Stimulated activated CD8-positive, alpha-beta memory T cell treated with anti-CD3 and anti-CD28 coated beads, Interleukin-7, amount 100 ng/mL, for 24 hours (primary cell): ENCODE results near the gene TRPM1.
"Not testable (repeated sequence)": the region's sequence is repeated elsewhere in the genome, so short reads cannot be mapped to it uniquely, and the experiment has no call there.

Source experiments
- DNase-seq: peaks from one replicate; pipeline ENCODE4 v3.0.0-alpha.2; 2020; ENCODE audit warnings: low read depth

Gene TRPM1

GRCh38 chr15:31125061-31125460 lies 23.5 kb upstream of the TRPM1 start:
- DNase-seq = no peak

DNA sequence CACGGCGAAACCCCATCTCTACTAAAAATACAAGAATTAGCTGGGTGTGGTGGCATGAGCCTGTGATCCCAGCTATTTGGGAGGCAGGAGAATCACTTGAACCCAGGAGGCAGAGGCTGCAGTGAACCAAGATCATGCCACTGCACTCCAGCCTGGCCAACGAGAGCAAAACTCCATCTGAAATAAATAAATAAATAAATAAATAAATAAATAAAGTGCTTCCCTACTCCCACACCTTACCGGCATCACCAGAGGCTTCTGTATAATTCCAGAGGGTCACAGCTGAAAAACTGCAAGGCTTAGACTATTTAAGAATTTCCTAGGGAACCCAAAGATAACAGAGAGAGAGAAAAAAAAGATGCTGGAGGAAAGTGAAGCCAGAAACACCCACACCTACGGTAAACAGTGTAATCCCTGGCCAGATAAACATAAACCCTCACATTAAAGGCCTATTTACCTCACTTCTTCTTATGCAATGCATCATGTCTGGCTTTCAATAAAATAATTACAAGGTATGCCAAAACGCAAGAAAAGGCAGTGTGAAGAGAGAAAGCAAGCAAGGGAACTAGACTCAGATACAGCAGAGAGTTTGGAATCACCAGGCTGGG lies 15.0 kb upstream of the TRPM1 start:
- DNase-seq = no peak

DNA sequence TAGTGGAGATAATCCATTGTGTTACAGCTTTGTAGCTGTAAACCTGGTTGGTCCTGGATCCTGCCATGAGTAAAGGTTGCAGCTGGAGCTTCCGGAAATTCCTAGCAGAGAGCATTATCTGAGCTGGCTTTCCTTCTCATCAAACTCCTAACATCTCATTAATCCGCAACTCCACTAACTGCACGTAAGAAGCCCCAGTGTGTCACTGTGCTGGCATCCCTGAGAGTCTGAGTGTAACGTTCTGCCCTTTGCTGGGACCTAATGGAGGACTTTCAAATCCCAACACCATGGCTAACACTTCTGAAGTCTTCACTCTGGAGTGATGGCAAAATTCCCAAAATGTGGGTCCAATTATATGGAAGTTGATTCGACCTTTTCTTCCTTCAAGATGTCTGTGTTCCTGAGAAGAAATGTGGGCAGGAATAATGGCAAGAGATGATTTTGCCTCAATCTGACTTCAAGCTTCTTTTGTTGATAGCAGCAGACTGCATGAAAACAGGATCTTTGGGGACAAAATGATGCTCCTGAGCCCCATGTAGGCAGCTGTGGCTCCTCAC lies 9.6 kb upstream of the TRPM1 start:
- no peak for DNase-seq

DNA sequence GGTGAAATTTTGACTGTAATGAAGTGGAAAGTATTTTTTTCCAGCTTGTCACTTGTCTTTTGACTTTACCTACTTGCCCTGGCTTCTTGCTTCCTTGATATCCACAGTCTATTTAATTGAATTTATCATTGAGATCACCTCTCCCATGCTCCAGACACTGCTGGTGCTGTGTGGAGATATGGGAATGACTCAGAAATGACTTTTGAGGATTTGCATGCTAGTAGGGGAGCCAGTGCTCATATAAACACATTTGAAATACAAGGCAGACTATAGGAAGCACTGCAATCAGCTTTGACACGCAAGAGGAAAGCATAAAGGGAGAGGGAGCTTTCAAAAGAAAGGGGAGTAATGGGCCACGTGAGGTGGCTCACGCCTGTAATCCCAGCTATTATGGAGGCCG lies 7.3 kb upstream of the TRPM1 start:
- DNase-seq = no peak

- DNase-seq = no peak
Observed at GRCh38 chr15:31106495-31107300, 5.2 kb upstream of the TRPM1 start.

DNA sequence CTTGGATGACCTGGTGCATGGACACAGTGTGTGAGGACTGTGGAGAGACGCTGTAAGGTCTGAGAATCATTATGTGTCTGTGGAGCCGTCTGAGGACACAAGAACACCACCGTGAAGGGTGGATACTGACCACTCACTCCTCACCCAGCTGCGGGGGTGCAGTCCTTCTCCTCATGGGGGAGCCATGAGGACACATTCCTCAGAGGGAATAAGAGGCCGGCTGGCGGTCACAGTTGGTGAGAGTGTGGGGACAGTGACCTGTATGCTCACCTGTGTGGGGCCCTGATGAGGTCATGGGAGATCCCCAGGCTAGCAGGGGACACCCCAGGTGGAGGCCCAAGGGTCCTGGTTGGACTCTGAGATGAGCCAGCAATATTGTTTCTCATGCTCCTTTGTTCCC lies 2.5 kb upstream of the TRPM1 start:
- no peak for DNase-seq

- no peak for DNase-seq
Observed at GRCh38 chr15:31102374-31103342, 1.1 kb upstream of the TRPM1 start.

- no peak for DNase-seq
Observed at GRCh38 chr15:31102039-31102321, 455 bp upstream of the TRPM1 start.

- DNase-seq = no peak
Observed at GRCh38 chr15:31100738-31101137, 787 bp downstream of the TRPM1 start.

- no peak for DNase-seq
Observed at GRCh38 chr15:31098953-31099740, 2.4 kb downstream of the TRPM1 start.

DNA sequence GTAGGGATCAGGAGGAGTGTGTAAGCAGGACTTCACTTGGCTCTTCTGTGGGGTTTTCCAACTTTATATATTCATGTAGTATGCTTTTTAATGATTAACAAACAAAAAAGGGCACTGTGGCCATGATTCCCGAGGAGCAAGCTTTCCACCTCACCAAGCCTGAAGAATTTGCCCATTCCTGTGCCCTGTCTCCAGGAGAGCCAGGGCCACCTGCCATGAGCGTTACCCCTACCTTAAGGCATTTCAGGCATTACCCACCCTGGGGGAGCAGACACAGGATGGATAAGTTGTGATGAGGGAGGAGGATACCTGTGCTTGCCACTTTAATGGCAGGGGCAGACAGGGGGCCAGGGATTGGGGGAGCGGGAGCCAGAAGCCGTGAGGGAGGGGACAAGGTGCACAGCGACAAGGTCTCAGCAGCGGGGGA lies 3.0 kb downstream of the TRPM1 start:
- no peak for DNase-seq

DNA sequence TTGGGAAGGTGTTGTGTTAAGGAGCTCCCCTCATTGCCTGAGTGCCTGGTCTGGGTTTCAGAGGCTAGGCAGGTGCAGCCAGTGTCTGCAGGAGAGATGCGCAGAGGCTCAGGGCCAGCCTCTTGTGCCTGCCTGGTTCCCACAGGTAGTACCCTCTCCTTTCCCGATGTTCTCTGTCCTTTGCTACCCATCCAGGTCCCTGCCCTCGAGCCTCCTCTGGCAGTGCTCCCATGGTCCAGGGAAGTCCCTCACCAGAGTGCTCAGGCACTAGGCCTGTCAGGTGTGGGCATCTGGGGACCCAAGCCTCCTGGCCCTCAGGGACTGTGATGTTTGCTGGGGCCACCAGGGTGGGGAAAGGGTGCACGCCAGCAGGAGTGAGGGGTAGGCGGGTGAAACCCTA lies 5.0 kb downstream of the TRPM1 start:
- DNase-seq = no peak

DNA sequence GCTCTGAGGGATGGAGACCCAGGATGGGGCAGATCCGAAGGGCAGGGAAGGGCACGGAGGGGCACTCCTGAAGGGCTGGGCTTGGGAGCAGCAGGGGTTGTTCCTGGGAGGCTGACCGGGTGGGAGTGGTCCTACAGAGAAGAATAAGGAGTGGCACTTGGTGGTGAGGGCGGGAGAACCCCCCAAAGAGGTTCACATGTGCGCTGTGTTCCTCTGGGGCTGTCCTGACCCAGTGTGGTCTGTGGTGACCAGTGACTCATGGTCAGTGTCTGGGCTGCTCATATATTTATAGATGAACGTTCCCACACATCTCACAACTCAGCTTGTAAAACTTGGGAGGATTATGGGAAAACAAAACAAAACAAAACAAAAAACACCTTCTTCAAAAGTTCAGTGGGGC lies 10.0 kb downstream of the TRPM1 start:
- DNase-seq = no peak

DNA sequence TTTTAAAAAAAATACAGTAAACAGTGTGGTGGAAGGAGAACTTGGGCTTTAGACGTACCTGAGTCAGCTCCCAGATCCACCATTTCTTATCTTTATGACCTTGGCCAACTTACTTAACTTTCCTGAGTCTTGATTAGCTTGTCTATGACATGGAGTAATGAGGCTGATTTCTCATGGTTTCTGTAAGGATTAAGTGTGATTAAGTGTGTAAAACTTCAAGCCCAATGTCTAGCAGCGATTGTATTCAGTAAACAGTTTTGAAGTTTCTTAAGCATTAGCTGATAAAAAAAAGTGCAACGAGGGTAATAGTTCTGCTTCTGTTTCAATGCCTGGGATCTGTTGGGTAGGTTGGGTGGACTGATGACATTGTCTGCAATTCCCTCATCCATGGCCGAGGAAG lies 10.8 kb downstream of the TRPM1 start:
- DNase-seq = no peak

DNA sequence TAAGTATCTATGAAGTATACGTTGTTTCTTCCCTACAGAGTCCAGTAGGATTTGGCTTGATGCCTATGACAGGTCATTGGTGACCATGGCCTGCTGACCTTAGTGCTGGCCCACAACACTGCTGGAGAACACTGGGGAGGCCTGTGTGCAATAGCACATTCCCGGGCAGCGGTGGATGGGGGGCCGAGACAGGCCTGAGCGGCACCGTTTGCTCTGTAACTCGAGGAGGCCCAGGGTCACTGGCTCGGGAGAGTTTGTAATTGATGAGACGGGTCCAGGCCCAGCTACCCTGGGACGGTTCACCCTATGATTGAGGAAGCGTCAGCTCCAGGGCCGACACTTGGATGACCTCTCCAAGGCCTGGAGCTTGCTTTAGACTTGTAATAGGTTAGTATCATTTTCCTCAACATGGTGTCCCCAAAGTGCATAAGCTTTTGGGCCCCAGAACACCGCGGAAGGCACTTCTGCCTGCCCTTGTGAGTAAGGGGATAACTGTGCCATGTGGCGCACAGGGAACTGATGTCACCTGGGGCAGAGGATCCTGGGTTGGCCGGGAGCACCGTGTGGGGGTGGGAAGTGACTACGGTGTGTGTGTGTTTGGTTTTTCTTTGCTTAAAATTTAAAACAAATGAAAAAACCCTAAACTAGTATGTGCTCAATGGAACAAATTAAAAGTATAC lies 12.0 kb downstream of the TRPM1 start:
- no peak for DNase-seq

- DNase-seq = no peak
Observed at GRCh38 chr15:31088672-31089367, 12.7 kb downstream of the TRPM1 start.

DNA sequence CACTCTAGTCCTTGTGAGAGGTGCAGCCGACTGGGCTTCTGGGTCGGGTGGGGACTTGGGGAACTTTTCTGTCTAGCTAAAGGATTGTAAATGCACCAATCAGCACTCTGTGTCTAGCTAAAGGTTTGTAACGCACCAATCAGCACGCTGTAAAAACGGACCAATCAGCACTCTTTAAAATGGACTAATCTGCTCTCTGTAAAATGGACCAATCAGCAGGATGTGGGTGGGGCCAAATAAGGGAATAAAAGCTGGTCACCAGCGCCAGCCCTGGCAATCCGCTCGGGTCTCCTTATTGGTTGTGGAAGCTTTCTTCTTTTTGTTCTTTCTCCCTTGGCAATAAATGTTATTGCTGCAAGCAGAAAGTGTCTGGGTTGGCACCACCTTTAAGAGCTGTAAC lies 13.5 kb downstream of the TRPM1 start:
- DNase-seq = not testable (repeated sequence)

GRCh38 chr15:31086344-31086743 lies 15.2 kb downstream of the TRPM1 start:
- no peak for DNase-seq

- DNase-seq = no peak
Observed at GRCh38 chr15:31085359-31085758, 16.2 kb downstream of the TRPM1 start.

- DNase-seq = no peak
Observed at GRCh38 chr15:31084176-31084575, 17.3 kb downstream of the TRPM1 start.

GRCh38 chr15:31083370-31083780 lies 18.1 kb downstream of the TRPM1 start:
- no peak for DNase-seq
